GM13976 (cell line): ENCODE measurements around the gene SPATA20.

Source experiments
- DNase-seq: peaks from one replicate; pipeline ENCODE4 v3.0.0; 2012; ENCODE audit warnings: low spot score
- in situ Hi-C: fragments of 300-500 bp; cut with MboI; formaldehyde crosslinking; loops from one replicate; pipeline ENCODE4 v1.12.0; 2022; ENCODE audit warnings: low sequenced_read_pairs, mixed read lengths, inconsistent platforms; ENCODE audit not compliant: unreplicated experiment
- TF ChIP-seq, protein P1 (sequence below): IDR thresholded peaks from 2 replicates; pipeline ENCODE4 v1.5.1; 2012; ENCODE audit warnings: borderline replicate concordance, mild to moderate bottlenecking; ENCODE audit not compliant: insufficient read depth; ENCODE audit errors: extremely low read depth, missing control alignments, control extremely low read depth

Gene SPATA20

DNA sequence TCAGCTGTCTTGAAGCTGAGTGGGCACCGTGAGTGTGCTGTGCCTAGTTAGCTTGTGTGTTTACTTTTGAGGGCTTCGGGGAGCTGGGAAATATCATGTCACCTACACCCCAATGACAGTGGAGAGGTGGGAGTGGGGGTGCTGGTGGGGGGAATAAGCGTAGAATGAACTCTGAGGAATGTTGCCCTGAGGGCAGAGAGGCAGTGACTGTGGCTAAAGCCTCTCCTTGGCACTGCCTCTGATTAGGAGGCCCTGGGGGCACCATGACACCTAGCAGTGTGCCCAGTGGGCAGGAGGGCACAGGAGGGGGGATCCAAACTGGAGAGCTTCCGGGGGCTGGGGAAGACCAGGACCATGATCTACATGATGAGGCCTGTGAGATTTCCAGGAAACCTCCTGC is 38.4 kb downstream of the SPATA20 start:
- TF ChIP-seq, protein P1, sequence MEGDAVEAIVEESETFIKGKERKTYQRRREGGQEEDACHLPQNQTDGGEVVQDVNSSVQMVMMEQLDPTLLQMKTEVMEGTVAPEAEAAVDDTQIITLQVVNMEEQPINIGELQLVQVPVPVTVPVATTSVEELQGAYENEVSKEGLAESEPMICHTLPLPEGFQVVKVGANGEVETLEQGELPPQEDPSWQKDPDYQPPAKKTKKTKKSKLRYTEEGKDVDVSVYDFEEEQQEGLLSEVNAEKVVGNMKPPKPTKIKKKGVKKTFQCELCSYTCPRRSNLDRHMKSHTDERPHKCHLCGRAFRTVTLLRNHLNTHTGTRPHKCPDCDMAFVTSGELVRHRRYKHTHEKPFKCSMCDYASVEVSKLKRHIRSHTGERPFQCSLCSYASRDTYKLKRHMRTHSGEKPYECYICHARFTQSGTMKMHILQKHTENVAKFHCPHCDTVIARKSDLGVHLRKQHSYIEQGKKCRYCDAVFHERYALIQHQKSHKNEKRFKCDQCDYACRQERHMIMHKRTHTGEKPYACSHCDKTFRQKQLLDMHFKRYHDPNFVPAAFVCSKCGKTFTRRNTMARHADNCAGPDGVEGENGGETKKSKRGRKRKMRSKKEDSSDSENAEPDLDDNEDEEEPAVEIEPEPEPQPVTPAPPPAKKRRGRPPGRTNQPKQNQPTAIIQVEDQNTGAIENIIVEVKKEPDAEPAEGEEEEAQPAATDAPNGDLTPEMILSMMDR = no peak
- no peak for DNase-seq
- in situ Hi-C loops = no loop called here

DNA sequence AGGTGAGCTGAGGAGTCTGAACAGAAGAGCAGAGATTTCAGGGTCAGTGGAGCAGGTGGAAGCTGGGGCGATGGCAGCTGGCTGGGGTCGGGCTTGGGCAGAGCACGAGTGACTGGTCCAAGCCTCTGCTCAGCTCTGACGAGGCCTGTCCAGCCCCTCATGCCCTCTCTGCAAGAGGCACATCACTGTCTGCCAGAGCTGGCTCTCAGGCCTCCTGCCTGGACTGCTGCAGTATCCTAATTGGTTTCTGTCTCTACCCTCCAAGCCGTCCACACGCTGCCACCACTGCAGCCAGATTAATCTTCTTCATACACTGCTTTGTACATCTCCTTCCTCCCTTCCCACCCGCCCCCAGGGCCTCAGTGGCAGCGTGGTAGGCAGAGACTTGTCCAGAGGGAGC is 38.9 kb downstream of the SPATA20 start:
- in situ Hi-C loops = no loop called here

DNA sequence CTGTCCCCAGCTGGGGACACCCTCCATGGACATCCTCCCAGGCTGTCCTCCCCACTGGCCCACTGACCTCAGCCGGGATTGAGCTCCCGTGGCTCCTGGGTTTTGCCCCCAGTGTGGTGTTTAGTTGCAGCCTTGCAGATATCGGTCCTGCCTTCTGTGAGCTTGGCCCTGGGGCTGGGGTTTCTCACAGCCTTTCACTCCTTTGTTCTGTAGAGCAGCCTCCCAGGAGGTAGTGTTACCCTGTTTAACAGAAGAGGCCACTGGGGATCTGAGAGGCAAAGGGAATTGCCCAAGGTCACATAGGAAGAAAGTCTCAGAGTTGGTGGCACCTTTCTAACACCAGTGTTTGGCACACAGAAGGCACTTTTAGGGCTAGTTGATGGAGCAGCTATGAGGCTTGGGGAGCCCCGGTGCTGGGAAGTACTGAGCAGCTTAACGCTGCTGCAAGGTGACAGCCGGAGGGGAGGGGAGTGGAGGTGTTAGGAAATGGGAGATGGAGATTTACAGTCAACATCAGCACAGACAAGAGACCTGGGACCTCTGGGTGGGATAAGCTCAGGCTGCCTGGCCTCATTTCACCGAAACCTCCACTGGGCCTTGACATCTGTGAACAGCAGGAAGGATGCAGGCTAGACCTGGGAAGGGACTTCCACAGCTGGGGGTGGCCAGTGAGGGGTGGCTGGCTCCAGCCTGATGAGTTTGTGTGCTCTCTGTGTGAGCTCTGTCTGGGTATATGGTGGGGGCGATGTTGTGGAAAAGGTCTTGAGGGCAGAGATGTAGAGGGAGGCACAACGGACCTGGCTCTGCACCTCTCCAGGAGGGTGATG is 39.7 kb downstream of the SPATA20 start:
- in situ Hi-C loops = no loop called here
- DNase-seq = no peak
- TF ChIP-seq, protein P1 = no peak

More for the DNA sequence above, 38.9 kb downstream of the SPATA20 start:
- DNase-seq = no peak
- TF ChIP-seq, protein P1 = no peak

DNA sequence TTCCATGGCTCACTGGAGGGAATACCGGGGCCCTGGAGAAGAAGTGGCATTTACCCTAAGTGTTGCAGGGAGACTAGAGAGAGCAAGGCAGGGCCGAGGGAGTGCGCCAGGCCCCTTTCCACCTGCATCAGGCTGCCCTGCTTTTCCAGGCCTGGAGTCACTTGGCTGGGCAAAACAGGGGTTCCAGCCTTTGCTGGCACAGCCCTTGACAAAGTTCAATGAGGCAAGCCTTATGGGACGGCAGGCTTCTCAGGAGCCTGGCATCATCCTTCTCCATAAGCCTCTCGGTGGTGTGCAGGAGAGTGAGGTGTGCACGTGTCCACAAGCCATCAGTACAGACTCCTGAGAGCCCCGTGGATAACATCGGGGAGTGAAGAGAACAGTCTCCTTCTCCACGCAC is 40.6 kb downstream of the SPATA20 start:
- in situ Hi-C loops = no loop called here
- TF ChIP-seq, protein P1 = no peak
- no peak for DNase-seq

DNA sequence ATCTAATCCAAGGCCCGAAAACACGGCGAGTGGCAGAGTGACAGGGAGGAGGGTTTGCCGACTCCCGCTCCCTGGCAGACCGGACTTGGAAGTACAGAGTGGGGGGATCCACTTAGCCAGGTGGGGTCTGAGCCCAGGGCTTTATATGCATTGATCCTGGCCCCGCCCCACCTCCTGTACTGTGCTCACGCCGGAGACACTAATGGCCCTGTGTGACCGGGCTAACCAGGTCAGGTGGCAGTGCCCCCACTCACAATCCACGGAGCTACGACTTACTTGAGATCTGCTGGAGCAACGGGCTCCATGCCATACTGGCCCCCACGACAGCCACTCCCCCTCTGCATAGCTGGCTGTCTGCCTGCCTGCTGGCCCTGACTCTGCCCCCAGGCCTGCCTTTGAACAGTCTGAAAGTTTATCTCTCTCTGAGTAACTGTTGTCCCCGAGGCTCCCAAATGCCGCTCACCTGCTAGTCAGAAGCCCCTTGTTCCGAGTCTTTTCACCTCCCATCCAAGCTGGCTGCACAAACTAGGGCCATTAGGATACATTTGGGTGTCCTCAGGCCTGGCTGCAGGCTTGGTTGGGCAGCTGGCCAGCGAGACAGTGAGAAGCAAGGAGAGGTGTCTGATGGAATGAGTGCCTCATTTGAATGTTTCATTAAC is 41.5 kb downstream of the SPATA20 start:
- in situ Hi-C loops = no loop called here
- TF ChIP-seq, protein P1 = no peak
- no peak for DNase-seq

DNA sequence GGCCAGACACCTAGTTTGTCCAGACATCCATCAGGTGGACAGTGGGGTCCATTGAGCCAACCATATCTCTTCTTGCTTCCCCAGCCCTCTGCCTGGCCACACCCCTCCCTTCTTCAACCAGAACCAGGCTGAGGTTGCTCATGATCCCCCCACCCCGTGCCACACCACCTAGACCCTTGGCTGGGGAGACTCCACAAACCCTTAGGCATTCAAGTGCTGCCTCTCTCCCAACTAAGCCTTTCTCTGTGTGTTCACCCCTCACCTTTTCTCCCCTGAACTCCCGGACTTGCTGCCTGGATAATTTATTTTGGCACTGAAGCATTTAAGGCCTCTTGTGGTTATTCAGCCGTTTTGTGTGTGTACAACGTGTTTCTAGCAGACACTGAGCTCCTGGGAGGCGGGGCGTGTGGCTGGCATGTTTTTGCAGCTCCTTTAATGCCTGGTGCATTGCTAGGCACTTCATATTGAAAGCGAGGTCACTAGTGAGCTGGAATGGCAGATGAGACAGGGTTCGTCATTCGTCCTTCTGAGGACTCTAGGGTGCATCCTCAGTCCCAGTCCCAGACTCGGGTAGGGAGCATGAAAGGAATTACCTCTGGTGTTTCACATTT is 42.2 kb downstream of the SPATA20 start:
- in situ Hi-C loops = no loop called here
- no peak for DNase-seq
- TF ChIP-seq, protein P1 = no peak
